Measurements from ENCODE around the gene ATP11C.

- TF ChIP-seq POLR2A (IDR thresholded peaks at IDR 0.05), result no peak
- TF ChIP-seq, protein P1, sequence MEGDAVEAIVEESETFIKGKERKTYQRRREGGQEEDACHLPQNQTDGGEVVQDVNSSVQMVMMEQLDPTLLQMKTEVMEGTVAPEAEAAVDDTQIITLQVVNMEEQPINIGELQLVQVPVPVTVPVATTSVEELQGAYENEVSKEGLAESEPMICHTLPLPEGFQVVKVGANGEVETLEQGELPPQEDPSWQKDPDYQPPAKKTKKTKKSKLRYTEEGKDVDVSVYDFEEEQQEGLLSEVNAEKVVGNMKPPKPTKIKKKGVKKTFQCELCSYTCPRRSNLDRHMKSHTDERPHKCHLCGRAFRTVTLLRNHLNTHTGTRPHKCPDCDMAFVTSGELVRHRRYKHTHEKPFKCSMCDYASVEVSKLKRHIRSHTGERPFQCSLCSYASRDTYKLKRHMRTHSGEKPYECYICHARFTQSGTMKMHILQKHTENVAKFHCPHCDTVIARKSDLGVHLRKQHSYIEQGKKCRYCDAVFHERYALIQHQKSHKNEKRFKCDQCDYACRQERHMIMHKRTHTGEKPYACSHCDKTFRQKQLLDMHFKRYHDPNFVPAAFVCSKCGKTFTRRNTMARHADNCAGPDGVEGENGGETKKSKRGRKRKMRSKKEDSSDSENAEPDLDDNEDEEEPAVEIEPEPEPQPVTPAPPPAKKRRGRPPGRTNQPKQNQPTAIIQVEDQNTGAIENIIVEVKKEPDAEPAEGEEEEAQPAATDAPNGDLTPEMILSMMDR (IDR thresholded peaks at IDR 0.05), result no peak
- no peak for TF ChIP-seq EP300 (IDR thresholded peaks at IDR 0.05)
- TF ChIP-seq POLR2AphosphoS5 (IDR thresholded peaks at IDR 0.05), result no peak
Measured at GRCh38 chrX:139738581-139738980, 194.3 kb downstream of the ATP11C start.

Data from gastroesophageal sphincter (tissue), 3 donors.